ENCODE results near the gene EVI2B.
"Not testable (repeated sequence)": the region's sequence is repeated elsewhere in the genome, so short reads cannot be mapped to it uniquely, and the experiment has no call there.

EVI2B gene

GRCh38 chr17:31310886-31311285 lies 3.0 kb downstream of the EVI2B start:
- no peak for DNase-seq (ENCODE audit: low spot score)

GRCh38 chr17:31310260-31310659 lies 3.6 kb downstream of the EVI2B start:
- DNase-seq (ENCODE audit: low spot score), result no peak

- DNase-seq (ENCODE audit: low spot score), result no peak
These were observed 4.3 kb downstream of the EVI2B start for GRCh38 chr17:31309556-31309955.

- no peak for DNase-seq (ENCODE audit: low spot score)
These were observed 5.2 kb downstream of the EVI2B start for GRCh38 chr17:31308372-31309334.

- no peak for DNase-seq (ENCODE audit: low spot score)
These were observed 6.2 kb downstream of the EVI2B start for GRCh38 chr17:31307640-31308039.

GRCh38 chr17:31299624-31300023 lies 14.2 kb downstream of the EVI2B start:
- no peak for DNase-seq (ENCODE audit: low spot score)

- no peak for DNase-seq (ENCODE audit: low spot score)
These were observed 16.8 kb downstream of the EVI2B start, which contains the start of gene OMG for GRCh38 chr17:31297090-31297489. OMG (minus strand) TSS chr17:31297239; CDS start chr17:31296331, 908 bp downstream.

GRCh38 chr17:31296142-31296541 lies 17.7 kb downstream of the EVI2B start:
- DNase-seq (ENCODE audit: low spot score), result no peak

- DNase-seq (ENCODE audit: low spot score), result no peak
These were observed 18.4 kb downstream of the EVI2B start for GRCh38 chr17:31295489-31295871.

GRCh38 chr17:31294820-31295488 lies 18.9 kb downstream of the EVI2B start:
- DNase-seq (ENCODE audit: low spot score), result no peak

GRCh38 chr17:31294231-31294630 lies 19.6 kb downstream of the EVI2B start:
- no peak for DNase-seq (ENCODE audit: low spot score)

GRCh38 chr17:31293581-31293980 lies 20.3 kb downstream of the EVI2B start:
- no peak for DNase-seq (ENCODE audit: low spot score)

- DNase-seq (ENCODE audit: low spot score), result no peak
These were observed 22.0 kb downstream of the EVI2B start for GRCh38 chr17:31291820-31292219.

- no peak for DNase-seq (ENCODE audit: low spot score)
These were observed 24.1 kb downstream of the EVI2B start for GRCh38 chr17:31289790-31290189.

GRCh38 chr17:31287932-31288331 lies 25.9 kb downstream of the EVI2B start:
- DNase-seq (ENCODE audit: low spot score), result not testable (repeated sequence)

GRCh38 chr17:31286587-31286986 lies 27.3 kb downstream of the EVI2B start:
- DNase-seq (ENCODE audit: low spot score), result no peak

- no peak for DNase-seq (ENCODE audit: low spot score)
These were observed 30.0 kb downstream of the EVI2B start for GRCh38 chr17:31283841-31284240.

GRCh38 chr17:31281061-31281460 lies 32.8 kb downstream of the EVI2B start:
- DNase-seq (ENCODE audit: low spot score), result no peak

GRCh38 chr17:31279401-31279800 lies 34.5 kb downstream of the EVI2B start:
- no peak for DNase-seq (ENCODE audit: low spot score)

GRCh38 chr17:31275116-31275515 lies 38.7 kb downstream of the EVI2B start:
- DNase-seq (ENCODE audit: low spot score), result no peak

- no peak for DNase-seq (ENCODE audit: low spot score)
These were observed 39.6 kb downstream of the EVI2B start for GRCh38 chr17:31274252-31274651.

GRCh38 chr17:31273516-31273915 lies 40.3 kb downstream of the EVI2B start:
- DNase-seq (ENCODE audit: low spot score), result no peak

- no peak for DNase-seq (ENCODE audit: low spot score)
These were observed 41.1 kb downstream of the EVI2B start for GRCh38 chr17:31272803-31273202.

Data from left forelimb (tissue), 1 donor.